ENCODE results near the gene OAF. TPM values are rescaled to one million over a fixed set of nuclear protein-coding genes. Genes with fewer than 3 reads are reported as not detected.
A peak's percentile ranks its signal among the peaks of the same experiment; 100 is the strongest.

The OAF gene
- 10 to 100 TPM; 31.7 to 77.1 (median 36.2) TPM for total RNA-seq

- no peaks in the 10 kb centered on the region for H3K27me3 ChIP-seq
- no peaks in the 10 kb centered on the region for H3K9me3 ChIP-seq
- intact Hi-C loops (cut with DNase I), result no loop called here
- H3K4me1 ChIP-seq, result peaks cover 14 to 34% of the 10 kb centered on the region in 2 donors
- DNase-seq, result peak; percentile 66 to 69
- TF ChIP-seq, protein P1, sequence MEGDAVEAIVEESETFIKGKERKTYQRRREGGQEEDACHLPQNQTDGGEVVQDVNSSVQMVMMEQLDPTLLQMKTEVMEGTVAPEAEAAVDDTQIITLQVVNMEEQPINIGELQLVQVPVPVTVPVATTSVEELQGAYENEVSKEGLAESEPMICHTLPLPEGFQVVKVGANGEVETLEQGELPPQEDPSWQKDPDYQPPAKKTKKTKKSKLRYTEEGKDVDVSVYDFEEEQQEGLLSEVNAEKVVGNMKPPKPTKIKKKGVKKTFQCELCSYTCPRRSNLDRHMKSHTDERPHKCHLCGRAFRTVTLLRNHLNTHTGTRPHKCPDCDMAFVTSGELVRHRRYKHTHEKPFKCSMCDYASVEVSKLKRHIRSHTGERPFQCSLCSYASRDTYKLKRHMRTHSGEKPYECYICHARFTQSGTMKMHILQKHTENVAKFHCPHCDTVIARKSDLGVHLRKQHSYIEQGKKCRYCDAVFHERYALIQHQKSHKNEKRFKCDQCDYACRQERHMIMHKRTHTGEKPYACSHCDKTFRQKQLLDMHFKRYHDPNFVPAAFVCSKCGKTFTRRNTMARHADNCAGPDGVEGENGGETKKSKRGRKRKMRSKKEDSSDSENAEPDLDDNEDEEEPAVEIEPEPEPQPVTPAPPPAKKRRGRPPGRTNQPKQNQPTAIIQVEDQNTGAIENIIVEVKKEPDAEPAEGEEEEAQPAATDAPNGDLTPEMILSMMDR (IDR thresholded peaks at IDR 0.05), result peak in 4 of 6 experiments; percentile 12 to 33 (median 21)
- TF ChIP-seq POLR2A (IDR thresholded peaks at IDR 0.05), result peak in 1 of 2 donors; percentile 51
- peak within 1 kb of the TSS; percentile 37 to 53 (median 52) for H3K4me3 ChIP-seq (replicated peaks in 1 of 3)
- H3K36me3 ChIP-seq, result no peaks in the 10 kb centered on the region
- H3K27ac ChIP-seq, result peak within 1 kb of the TSS; percentile 63 to 80 (median 74)
- 0 to 2% methylated on average over 21 to 27 of the region's 108 CpGs for WGBS, 2 donors
Measured at GRCh38 chr11:120210626-120211521, at the start of gene OAF. Gene OAF, plus strand, starts transcription at chr11:120211032. Its CDS starts 248 bp downstream, at chr11:120211280.

DNA sequence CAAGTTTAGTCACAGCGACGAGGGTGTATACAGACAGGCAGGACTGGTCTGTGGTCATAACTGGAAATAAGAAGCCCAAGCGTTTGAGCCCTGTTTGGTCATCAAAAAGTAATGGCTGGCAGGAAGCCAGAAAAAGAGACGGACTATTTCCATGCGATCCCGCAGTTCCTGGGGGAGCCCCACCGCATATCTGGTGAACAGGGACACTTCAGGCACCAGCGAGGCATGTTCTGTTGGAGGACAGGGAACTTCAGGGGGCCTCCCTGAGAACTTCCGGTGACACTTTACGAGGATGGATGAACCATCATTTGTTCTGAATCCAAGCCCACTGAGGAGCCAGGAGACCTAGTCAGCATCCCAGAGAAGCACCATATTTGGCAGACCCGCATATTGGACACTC, 43.2 kb upstream of the OAF start:
- 56 to 61% methylated on average over 11 of the region's 11 CpGs for WGBS, 2 donors
- H3K4me3 ChIP-seq (replicated peaks in 1 of 3), result no peak overlapping the region
- no peak for TF ChIP-seq POLR2A (IDR thresholded peaks at IDR 0.05)
- TF ChIP-seq, protein P1 (IDR thresholded peaks at IDR 0.05), result no peak
- intact Hi-C loops (cut with DNase I), result no loop called here
- H3K36me3 ChIP-seq, result no peaks in the 10 kb centered on the region
- no peaks in the 10 kb centered on the region for H3K27me3 ChIP-seq
- no peak overlapping the region for H3K27ac ChIP-seq
- H3K4me1 ChIP-seq, result peaks cover 0 to 13% of the 10 kb centered on the region in 2 donors
- no peak for DNase-seq
- no peaks in the 10 kb centered on the region for H3K9me3 ChIP-seq

- H3K36me3 ChIP-seq, result no peaks in the 10 kb centered on the region
- 36 to 40% methylated on average over 32 to 34 of the region's 35 CpGs for WGBS, 2 donors
- peaks cover 0 to 13% of the 10 kb centered on the region in 2 donors for H3K4me1 ChIP-seq
- intact Hi-C loops (cut with DNase I), result no loop called here
- H3K9me3 ChIP-seq, result no peaks in the 10 kb centered on the region
- no peak for DNase-seq
- peak overlapping the region in 2 of 3 donors; percentile 3 to 33 for H3K4me3 ChIP-seq (replicated peaks in 1 of 3)
- H3K27ac ChIP-seq, result no peak overlapping the region
- no peaks in the 10 kb centered on the region for H3K27me3 ChIP-seq
- TF ChIP-seq POLR2A (IDR thresholded peaks at IDR 0.05), result no peak
- TF ChIP-seq, protein P1 (IDR thresholded peaks at IDR 0.05), result no peak
Measured at GRCh38 chr11:120168108-120168959, 42.5 kb upstream of the OAF start.

DNA sequence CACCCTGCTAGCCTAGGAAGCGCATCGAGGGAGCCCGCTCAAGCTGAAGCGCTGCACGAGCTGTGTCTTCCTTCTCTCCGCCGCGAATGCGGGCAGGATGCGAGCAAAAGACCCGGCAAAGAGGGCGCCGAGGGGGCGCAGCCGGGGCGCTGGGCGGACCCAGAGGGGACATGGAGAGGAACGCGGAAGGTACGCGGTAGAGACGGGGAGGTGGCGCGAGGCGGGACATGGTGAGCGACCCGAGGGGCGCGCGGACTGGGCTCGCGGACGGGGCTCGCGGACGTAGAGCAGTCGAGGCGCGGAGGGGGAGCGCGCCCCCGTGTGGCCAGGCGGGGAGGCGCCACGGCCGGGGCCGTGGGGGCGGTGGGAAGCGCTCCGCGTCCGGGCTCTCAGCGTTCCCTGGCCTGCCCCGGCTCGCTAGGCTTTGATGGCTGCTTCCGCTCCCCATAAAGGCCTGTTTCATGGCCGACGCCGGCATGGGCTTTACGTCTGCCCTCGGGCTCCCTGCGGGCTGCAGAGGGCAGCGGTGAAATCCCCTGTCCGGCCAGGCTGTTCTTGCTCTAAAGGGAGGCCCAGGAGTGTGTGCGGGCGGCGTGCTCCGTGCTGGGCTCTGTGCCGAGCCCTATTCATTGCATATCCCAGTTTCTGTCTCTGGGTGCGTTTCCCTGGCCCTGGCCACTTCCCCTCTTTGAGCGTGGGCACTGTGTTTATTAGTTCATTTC, 41.7 kb upstream of the OAF start:
- WGBS, 2 donors, result 1 to 13% methylated on average over 11 to 23 of the region's 71 CpGs
- no peaks in the 10 kb centered on the region for H3K36me3 ChIP-seq

More for the DNA sequence above, 41.7 kb upstream of the OAF start:
- Histone ChIP-seq H3K27me3 (no peaks in the 10 kb centered on the region), H3K4me1 (peaks cover 0 to 13% of the 10 kb centered on the region in 2 donors), H3K27ac (no peak overlapping the region), H3K9me3 (no peaks in the 10 kb centered on the region), H3K4me3 (replicated peaks in 1 of 3) (peak overlapping the region in 2 of 3 donors; percentile 3 to 33)
- intact Hi-C loops (cut with DNase I), result no loop called here
- peak; percentile 61 to 64 for DNase-seq
- TF ChIP-seq, protein P1 (IDR thresholded peaks at IDR 0.05), result peak; percentile 18 to 97 (median 87)
- no peak for TF ChIP-seq POLR2A (IDR thresholded peaks at IDR 0.05)
